GM19351 (cell line): ENCODE data around the gene TM4SF4.

ENCODE experiments used
- ATAC-seq: cut with Tn5 transposase; IDR thresholded peaks from one replicate; pipeline ENCODE4 v1.9.1; 2021; ENCODE audit warnings: mild to moderate bottlenecking, moderate library complexity; ENCODE audit not compliant: unreplicated experiment

The TM4SF4 gene

DNA sequence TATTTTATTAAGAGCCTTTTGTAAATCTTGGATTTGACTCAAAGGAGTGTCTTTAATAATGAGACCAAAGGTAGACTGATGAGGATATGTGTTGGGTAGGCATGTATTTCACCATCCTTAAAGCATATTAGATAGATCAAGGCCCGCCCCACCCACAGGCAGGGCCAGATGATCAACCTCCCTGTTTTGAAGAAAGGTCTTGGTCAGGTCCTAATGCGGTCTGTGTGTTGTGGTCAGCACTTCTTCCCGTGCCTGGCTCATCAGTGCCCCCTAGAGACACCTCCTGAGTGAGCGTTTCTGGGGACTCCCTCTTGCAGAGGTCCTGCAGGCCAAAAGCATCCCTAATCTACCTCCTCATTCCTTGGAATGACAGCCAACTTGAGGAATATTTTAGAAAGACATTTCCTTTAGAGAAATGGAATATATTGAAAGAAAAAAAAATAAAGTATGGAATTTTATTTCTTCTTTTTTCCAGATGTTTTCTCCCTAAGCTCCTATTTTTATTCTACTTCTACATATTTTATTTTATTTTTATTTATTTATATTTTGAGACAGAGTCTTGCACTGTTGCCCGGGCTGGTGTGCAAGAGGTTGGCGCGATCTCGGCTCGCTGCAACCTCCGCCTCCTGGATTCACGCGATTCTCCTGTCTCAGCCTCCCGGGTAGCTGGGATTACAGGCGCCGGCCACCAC is 6.0 kb downstream of the TM4SF4 start:
- peak; percentile 99 for ATAC-seq

DNA sequence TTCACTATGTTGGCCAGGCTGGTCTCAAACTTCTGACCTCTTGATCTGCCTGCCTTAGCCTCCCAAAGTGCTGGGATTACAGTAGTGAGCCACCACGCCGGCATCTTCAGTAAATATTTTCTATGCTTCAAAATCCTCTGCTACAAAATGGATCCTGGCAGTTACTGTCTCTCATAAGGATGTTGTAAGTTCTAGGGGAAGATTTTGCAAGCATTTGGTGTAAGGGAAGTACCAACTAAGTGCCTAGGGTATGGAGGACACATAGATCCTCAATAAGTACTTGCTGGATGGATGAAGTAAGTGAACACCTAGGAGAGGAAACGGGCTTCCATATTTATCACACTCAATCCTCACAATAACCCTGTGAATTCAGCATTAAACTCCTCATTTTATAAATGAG is 6.6 kb downstream of the TM4SF4 start:
- ATAC-seq = no peak

DNA sequence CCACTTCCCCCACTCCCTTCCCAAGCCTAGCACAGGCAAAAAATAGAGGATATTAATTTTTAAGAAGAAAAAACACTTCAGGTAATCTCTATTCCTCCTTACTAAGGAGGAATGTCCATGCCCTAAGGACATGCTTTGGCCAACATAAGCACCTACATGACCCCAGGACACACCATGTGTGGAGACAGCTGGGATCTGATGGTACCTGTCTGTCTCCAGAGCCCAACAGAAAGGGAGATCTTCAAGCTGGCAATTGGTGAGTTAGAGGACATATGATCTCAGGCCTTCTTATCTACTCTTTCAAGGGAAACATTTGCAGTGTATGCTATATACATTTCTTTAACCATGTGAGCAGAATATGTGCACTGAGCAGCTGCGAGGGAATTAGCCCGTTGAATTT is 7.0 kb downstream of the TM4SF4 start:
- no peak for ATAC-seq

DNA sequence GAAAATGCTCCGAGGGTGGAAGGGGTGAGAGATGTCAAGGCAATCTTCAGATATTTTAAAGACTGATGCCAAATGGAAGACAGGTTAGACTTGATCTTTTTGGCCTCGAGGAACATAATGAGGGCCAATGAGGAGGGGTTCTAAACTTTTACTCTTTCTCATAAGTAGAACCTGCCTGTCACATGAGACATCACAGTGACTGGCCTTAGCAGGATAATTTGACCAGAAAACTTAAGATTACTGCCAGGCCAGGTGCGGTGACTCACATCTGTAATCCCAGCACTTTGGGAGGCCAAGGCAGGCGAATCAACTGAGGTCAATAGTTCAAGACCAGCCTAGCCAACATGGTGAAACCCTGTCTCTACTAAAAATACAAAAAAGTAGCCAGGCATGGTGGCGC is 12.2 kb downstream of the TM4SF4 start:
- ATAC-seq = no peak

DNA sequence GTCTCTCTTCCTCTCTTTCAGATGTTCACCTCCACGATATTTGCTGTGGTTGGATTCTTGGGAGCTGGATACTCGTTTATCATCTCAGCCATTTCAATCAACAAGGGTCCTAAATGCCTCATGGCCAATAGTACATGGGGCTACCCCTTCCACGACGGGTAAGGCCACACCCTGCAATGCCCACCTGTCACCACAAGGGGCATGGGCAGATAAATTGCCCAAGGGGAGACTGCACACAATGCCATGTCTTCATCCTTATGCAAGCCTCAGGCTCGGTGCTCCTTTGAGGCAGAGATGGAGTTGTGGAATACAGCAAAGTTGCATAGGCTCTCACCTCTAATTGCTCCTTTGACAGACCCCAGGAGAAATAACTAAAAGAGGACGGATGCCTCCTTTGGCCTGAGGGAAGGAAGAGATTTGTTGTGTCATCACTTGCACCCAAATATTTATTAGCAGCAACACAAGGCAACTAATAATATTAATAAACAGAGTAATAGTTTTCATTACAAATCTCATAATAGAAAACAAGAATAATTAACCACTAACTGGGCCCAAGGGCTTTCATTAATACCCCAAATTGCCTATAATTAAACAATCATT is 13.2 kb downstream of the TM4SF4 start:
- peak; percentile 86 for ATAC-seq

DNA sequence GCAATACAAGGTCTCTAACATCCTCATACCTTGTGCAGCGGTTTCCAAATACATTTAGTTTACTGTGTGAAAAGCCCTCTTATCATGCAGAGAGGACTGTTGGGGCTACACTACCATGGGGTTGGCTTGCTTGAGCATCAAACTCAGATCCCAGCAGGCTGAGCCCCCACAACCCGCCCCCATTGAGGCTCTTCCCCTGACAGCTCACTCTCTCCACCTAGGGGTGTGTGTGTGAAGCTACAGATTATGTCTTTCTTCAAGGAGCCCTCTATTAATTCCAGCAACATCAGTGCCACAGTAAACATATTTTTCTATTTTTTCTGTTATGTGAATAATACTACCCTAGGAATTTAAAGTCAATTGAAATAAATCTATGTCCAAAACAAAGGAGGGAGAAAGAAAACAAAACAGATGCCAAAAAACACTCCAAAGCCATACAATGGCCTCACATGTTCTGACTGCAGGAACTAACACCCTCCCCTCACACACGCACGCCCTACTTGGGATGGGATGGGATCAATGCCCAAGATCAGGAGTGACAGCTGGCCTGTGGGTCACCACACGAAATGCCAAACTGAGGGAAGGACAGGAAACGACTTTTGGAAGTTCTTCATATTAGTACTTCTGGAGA is 14.7 kb downstream of the TM4SF4 start:
- peak; percentile 57 for ATAC-seq

DNA sequence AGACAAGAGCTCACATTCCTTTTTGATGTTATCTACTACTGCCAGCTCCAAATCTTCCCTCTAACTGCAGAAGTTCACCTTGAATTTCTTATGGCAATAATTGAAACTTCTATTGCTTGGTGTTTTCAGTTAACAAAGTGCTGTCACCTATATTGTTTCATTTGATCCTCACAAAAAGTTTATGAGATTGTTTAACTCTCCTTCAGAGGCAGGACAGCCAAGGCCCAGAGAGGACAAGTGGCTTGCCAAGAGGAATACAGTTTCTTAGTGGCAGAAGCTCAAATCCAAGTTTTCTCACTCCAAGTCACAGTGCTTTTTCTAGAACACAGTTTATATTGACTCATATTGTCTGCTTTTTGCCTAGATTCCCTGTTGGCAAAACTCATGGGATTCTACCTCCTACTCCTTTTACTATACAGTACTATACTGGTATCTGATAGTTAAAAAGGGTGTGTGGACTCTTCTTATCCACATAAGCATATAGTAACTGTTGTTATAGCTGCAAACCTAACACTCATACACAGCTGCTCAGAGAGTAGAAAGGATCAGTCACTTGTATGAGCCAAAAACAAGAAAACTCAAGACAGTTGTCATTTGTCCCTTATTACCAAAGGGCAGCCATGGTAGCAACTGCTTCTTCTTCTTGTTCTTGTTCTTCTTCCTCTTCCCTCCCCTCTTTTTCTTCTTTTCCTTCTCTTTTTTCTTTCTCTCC is 15.9 kb downstream of the TM4SF4 start:
- ATAC-seq = no peak

DNA sequence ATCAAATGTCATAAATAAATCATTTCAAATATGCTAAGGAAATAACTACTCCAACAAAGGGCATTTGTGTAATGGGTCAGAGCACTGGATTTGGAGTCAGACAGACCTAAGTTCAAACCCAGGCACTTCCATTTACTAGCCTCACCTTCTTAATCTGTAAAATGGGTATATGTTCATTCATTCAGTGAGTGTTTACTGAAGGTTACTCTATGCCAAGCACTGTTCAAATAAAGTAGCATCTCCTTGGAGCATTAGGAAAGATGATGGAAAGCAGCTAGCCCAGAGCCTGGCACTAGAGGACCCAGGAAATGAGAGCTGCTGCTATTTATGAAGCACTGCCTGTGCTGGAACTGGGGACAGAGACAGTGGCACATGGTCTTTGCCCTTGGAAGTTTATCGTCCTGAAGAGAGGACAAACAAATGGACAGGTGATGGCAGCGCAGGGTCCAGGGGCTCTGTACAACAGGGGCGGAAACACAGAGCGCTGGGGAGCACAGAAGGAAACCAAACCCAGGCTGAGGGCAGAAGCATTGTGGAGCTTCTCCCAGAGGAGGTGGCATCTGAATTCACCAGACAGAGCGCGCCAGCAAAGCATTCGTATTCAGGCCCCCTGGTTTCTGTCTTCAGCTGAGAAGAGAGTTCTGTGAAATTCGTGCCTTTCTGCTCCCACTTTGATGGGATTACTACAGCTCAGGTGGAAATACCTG is 19.0 kb downstream of the TM4SF4 start:
- no peak for ATAC-seq

DNA sequence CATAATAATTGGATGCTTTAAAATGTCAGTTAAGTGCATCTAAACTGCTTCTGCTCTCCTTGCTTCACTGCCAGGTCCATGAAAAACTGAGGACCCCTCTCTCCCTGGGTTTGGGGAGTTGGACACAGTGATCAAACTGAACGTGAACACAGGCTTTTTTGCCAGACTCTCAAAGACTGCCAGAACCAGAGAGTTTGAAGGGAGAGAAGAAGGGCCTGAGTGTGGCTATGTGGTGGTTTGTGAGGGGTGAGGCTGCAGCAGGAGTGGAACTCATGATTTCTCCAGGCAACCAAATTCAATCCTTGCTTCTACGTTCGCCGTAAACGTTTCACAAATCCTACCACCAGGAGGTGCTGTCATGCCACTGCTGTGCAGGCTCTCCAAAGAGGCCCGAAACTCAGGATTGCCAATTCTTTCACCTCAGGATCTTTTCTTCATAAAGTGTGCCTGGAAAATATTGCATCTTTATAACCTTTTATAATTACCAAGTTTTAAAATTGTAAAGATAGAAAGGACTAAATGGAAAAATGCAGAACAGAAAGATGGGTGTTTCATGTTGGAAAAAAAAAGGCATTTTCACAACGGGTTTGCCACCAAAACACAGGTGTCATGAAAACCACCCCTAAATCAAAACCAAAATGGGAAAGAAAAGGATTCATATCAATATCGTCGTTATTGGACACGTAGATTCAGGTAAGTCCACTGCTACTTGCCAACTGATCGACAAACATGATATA is 19.7 kb downstream of the TM4SF4 start:
- ATAC-seq = no peak

DNA sequence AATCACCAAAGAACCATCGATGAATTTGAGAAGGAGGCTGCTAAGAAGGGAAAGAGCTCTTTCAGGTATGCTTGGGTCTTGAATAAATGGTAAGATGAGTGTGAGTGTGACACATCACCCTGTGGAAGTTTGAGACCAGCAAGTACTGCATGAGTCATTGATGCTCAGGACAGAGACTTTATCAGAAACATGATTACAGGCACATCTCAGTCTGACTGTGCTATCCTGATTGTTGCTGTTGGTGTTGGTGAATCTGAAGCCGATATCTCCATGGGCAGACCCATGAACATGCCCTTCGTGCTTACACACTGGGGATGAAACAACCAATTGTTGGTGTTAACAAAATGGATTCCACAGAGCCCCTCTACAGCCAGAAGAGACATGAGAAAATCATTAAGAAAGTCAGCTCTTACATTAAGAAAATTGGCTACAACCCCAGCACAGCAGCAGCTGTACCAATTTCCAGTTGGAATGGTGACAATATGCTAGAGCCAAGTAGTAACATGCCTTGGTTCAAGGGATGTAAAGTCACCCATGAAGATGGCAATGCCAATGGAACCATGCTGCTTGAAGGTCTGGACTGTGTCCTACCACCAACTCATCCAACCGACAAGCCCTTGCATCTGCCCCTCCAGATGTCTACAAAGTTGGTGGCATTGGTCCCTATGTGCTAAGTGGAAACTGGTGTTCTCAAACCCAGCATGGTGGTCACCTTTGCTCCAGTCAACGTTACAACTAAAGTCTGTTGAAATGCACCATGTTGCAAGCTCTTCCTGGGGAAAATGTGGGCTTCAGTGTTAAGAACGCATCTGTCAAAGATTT is 20.5 kb downstream of the TM4SF4 start:
- ATAC-seq = no peak

DNA sequence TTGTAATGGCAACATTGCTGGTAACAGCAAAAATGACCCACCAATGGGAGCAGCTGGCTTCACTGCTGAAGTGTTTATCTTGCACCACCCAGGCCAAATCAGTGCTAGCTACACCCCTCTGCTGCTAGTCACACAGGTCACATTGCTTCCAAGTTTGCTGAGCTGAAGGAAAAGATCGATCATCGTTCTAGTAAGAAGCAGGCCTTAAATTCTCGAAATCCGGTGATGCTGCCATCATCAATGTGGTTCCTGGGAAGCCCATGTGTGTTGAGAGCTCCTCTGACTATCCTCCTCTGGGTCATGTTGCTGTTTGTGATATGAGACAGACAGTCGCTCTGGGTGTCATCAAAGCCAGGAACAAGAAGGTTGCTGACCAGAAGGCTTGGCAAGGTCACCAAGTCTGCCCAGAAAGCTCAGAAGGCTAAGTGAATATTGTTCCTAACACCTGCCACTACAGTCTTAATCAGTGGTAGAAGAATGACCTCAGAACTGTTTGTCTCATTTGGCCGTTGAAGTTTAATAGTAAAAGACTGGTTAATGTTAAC is 21.2 kb downstream of the TM4SF4 start:
- no peak for ATAC-seq

DNA sequence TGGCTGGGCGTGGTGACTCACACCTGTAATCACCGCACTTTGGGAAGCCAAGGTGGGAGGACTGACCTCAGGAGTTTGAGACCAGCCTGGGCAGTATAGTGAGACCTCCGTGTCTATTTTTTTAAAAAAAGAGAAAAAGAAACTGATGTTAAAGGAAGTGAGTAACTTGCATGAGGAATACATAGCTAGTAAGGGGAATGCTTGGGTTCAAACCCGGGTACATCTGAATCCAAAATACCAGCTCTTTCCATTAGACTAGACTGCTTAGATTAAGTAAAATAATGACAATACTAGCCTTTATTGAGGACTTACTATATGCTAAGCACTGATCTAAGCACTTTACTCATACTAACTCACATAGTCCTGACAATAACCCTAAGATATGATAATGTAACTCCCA is 22.4 kb downstream of the TM4SF4 start:
- ATAC-seq = no peak

DNA sequence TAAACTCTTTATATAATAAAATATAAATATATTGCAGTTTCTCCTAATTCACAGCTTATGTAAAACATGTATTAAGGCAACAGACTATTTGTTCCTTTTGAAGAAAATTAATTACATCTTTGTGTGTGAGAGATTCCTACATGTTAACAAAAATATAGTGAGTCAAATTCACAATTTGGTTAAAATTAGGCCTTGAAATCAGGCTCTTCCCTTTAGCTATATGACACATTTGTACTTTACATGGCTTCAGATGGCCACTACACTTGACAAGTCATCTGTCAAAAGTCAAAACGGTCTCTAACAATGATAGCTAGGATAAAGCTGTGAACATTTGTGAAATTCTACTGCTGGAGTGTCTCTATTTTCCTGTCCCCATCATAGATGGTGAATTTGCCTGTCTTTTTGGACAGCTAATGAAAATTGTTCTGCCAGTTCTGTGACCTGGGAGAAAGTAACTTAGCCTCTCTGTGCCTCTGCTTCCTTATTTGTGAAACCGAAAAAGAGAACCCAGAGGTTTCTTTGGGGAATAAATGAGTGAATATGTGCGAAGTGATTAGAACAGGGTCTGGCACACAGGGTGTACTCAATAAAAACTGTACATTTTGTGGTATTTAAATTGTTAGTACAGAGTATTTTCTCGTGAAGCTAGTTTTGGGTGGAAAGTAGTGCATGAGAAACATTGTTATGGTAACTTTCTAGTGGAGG is 23.6 kb downstream of the TM4SF4 start:
- ATAC-seq = no peak

DNA sequence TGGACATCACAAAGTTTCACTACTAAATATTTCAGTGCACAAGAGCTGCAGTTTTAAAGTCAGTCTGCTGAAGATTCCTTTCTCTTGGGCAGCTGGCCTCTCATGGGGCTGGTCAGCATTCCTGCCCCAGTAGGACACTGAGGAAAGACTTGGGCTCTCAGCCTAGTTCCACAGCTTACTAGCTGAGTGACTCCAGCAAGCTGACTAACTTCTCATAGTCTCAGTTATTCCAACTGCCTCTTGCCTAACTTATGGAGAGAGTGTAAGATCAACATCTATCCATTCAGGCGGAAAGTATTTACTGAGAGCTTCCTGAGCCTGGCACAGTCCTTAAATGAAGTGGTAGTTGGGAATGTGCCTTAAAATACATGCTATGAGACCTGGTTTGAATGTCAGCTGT is 27.0 kb downstream of the TM4SF4 start:
- no peak for ATAC-seq

DNA sequence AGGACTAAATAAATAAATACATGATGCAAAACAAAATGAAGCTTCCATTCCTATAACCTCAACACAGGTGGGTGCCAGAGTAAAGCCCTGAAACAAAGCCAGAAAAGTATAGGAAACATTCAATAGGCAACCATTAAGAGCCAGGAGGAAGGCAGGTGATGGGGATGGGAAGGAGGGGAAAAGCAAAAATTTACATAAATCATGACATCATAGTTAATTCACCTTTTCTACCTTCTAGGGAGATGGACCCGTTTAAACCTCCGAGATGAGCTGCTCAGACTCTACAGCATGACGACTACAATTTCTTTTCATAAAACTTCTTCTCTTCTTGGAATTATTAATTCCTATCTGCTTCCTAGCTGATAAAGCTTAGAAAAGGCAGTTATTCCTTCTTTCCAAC is 27.9 kb downstream of the TM4SF4 start:
- no peak for ATAC-seq

DNA sequence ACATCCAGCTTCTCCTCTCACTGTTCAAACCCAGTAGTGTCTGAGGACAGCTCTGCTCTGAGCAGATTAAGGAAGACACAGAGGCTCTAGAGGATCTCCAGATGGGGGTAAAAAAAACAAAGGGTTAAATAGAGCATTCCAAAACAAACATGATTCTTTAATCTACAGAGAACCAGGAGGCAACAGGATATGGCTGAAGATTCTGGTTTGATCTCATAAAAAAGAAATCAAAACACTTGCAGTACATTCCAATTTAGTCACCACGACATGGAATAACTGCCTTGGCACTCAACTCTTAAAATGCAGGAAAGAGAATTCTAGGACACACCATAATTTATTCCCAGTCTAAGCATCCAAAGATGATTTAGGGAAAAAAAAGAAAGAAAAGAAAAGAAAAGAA is 32.0 kb downstream of the TM4SF4 start:
- ATAC-seq = no peak

DNA sequence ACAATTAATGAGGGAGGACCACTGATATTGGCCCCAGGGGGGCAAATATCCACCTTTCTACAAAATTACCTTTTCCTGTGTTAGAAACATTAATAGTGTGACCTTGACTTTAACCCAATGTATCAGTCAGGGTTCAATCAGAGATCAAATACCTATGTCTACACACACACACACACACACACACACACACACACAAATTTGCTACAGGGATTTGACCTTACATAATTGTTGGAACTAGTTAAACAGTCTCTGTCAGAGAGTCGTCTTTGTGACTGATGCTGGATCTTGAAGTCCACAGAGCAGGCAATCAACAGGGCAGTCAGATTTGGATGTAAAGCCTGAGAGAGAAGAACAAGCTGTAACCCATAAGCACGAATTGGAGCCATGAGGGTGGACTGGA is 32.5 kb downstream of the TM4SF4 start:
- ATAC-seq = no peak

DNA sequence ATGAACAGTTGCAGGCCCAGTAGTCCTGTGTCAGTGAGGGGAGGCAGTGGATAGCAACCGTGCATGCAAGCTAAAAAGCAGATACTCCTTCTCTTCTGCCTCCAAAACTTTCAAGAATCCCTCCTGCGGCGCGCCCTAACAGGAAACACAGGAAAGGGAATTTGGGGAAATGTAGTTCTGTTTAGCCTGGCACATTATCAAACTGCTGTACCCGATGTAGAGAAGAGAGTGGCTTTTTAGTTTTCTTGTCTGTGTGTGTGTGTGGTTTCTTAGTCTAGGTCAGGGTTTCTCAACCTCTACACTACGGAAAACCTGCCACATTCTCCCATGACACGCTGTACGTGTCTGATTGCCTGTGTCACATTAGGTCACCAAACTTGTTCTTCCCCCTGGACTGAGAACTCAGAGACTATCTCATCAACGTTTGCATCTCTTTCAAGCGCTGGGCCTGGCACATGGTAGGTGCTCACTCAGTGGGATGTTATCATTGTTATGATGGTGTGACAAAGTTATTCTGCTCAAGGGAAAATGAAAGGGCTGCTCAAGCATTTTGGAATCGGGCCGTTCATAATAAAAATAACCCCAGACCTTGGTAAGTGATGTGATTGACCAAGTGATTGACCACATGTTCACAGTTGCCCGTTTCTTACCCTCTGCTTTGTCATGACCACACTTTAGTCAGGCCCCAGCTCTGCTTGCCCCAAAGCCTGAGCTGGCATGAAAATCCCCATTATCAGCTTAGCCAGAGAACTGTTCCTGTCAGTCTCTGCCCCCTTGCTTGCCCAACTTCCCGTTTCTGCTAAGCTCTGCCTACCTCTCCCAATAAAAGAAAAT is 33.2 kb downstream of the TM4SF4 start:
- no peak for ATAC-seq
